Measurements from ENCODE around the gene DCTD. TPM values are rescaled to one million over a fixed set of nuclear protein-coding genes. Genes with fewer than 3 reads are reported as not detected.
"Not testable (repeated sequence)": the region's sequence is repeated elsewhere in the genome, so short reads cannot be mapped to it uniquely, and the experiment has no call there.

The DCTD gene
- total RNA-seq, 1 experiment from 2014 or later = 126 TPM

GRCh38 chr4:182921608-182922007 lies 4.4 kb upstream of the DCTD start:
- DNase-seq (ENCODE audit: low spot score) = no peak

- no peak for DNase-seq (ENCODE audit: low spot score)
Measured at GRCh38 chr4:182920676-182921075, 3.5 kb upstream of the DCTD start.

GRCh38 chr4:182918791-182919302 lies 1.7 kb upstream of the DCTD start:
- no peak for DNase-seq (ENCODE audit: low spot score)

- no peak for DNase-seq (ENCODE audit: low spot score)
Measured at GRCh38 chr4:182918044-182918607, 940 bp upstream of the DCTD start.

- DNase-seq (ENCODE audit: low spot score) = peak; percentile 53
Measured at GRCh38 chr4:182916483-182917181, 554 bp downstream of the DCTD start.

- no peak for DNase-seq (ENCODE audit: low spot score)
Measured at GRCh38 chr4:182914357-182914756, 2.8 kb downstream of the DCTD start.

- no peak for DNase-seq (ENCODE audit: low spot score)
Measured at GRCh38 chr4:182913621-182914020, 3.6 kb downstream of the DCTD start.

- no peak for DNase-seq (ENCODE audit: low spot score)
Measured at GRCh38 chr4:182913036-182913435, 4.2 kb downstream of the DCTD start.

GRCh38 chr4:182908124-182908523 lies 9.1 kb downstream of the DCTD start:
- no peak for DNase-seq (ENCODE audit: low spot score)

GRCh38 chr4:182907396-182907795 lies 9.8 kb downstream of the DCTD start:
- no peak for DNase-seq (ENCODE audit: low spot score)

GRCh38 chr4:182906786-182907185 lies 10.4 kb downstream of the DCTD start:
- no peak for DNase-seq (ENCODE audit: low spot score)

GRCh38 chr4:182905038-182905437 lies 12.1 kb downstream of the DCTD start:
- no peak for DNase-seq (ENCODE audit: low spot score)

- no peak for DNase-seq (ENCODE audit: low spot score)
Measured at GRCh38 chr4:182904211-182904761, 12.9 kb downstream of the DCTD start.

- DNase-seq (ENCODE audit: low spot score) = no peak
Measured at GRCh38 chr4:182903013-182903412, 14.2 kb downstream of the DCTD start.

GRCh38 chr4:182901337-182901736 lies 15.8 kb downstream of the DCTD start:
- DNase-seq (ENCODE audit: low spot score) = no peak

GRCh38 chr4:182900021-182900420 lies 17.2 kb downstream of the DCTD start:
- DNase-seq (ENCODE audit: low spot score) = not testable (repeated sequence)

- DNase-seq (ENCODE audit: low spot score) = no peak
Measured at GRCh38 chr4:182898479-182898799, 18.7 kb downstream of the DCTD start.

GRCh38 chr4:182897601-182898478 lies 19.3 kb downstream of the DCTD start:
- no peak for DNase-seq (ENCODE audit: low spot score)

GRCh38 chr4:182896421-182896820 lies 20.8 kb downstream of the DCTD start:
- DNase-seq (ENCODE audit: low spot score) = no peak

- no peak for DNase-seq (ENCODE audit: low spot score)
Measured at GRCh38 chr4:182895791-182896292, 21.3 kb downstream of the DCTD start.

- DNase-seq (ENCODE audit: low spot score) = no peak
Measured at GRCh38 chr4:182894681-182895275, 22.4 kb downstream of the DCTD start.
